CD4-positive, alpha-beta T cell treated with Interleukin-10 for 1 hour (primary cell): ENCODE results near the gene DYNLRB1.
A peak's percentile ranks its signal among the peaks of the same experiment; 100 is the strongest.

Experiments
- DNase-seq: peaks from one replicate; pipeline ENCODE4 v3.0.0-alpha.2; 2020

The DYNLRB1 gene

GRCh38 chr20:34579979-34580940, 64.0 kb downstream of the DYNLRB1 start:
- DNase-seq: peak; percentile 30

GRCh38 chr20:34581341-34582184, 65.3 kb downstream of the DYNLRB1 start:
- no peak for DNase-seq

- no peak for DNase-seq
These were observed 66.0 kb downstream of the DYNLRB1 start for GRCh38 chr20:34582221-34582620.

- DNase-seq: no peak
These were observed 66.7 kb downstream of the DYNLRB1 start for GRCh38 chr20:34582911-34583310.

- no peak for DNase-seq
These were observed 67.3 kb downstream of the DYNLRB1 start for GRCh38 chr20:34583544-34583943.

- DNase-seq: no peak
These were observed 68.8 kb downstream of the DYNLRB1 start for GRCh38 chr20:34585019-34585418.

GRCh38 chr20:34586488-34587163, 70.4 kb downstream of the DYNLRB1 start:
- no peak for DNase-seq
